Prostate gland (tissue), 2 donors: ENCODE measurements around the gene SLC27A2. TPM values are rescaled to one million over a fixed set of nuclear protein-coding genes. Genes with fewer than 3 reads are reported as not detected.

Source experiments
- DNase-seq: peaks from one replicate; pipeline ENCODE4 v3.0.0-alpha.2; 2019; ENCODE audit warnings: low spot score
- H3K27ac ChIP-seq, 2 donors: fragments of 200-600 bp; sonication (generic); 2 replicates each; pipeline ENCODE4 v1.5.1; 2017 to 2019
- H3K27me3 ChIP-seq: fragments of 200-600 bp; sonication (generic); replicated peaks from 2 replicates; pipeline ENCODE4 v1.5.1; 2019; ENCODE audit not compliant: insufficient read depth
- H3K36me3 ChIP-seq, 2 donors: fragments of 200-600 bp; sonication (generic); 1 replicate in 1 of 2; 2 replicates in 1 of 2; pipeline versions ENCODE4 v1.5.1 to v1.8.1; 2017 to 2019
- H3K4me1 ChIP-seq: fragments of 200-600 bp; sonication (generic); replicated peaks from 2 replicates; pipeline ENCODE4 v1.5.1; 2019
- H3K4me3 ChIP-seq, 2 donors: fragments of 200-600 bp; sonication (generic); 2 replicates each; pipeline ENCODE4 v1.5.1; 2017 to 2019
- H3K9me3 ChIP-seq: fragments of 200-600 bp; sonication (generic); 2 replicates; pipeline ENCODE4 v1.5.1; 2017
- POLR2A ChIP-seq: fragments of 450-650 bp; IDR thresholded peaks from one replicate; pipeline ENCODE4 v1.6.1; 2016; ENCODE audit warnings: antibody characterized with exemption, mild to moderate bottlenecking
- POLR2AphosphoS5 ChIP-seq: sonication (generic); formaldehyde crosslinking; IDR thresholded peaks from one replicate; pipeline ENCODE4 v1.6.1; 2017; ENCODE audit warnings: antibody characterized with exemption
- WGBS: methylation state at CpG from one replicate; pipeline ENCODE4 v1.1.5; 2018; 5-methylcytosine and 5-hydroxymethylcytosine counted together
- intact Hi-C: fragments of 100-400 bp; cut with DNase I; formaldehyde crosslinking; loops from one replicate; pipeline ENCODE4 v1.14.2; 2022
- total RNA-seq, 2 donors: library from RNA; depleted of rRNA; stranded (reverse); fragments of >200 nt; gene quantifications; one replicate each; pipeline ENCODE4 v1.1.0, GENCODE V29; 2016
- TF ChIP-seq, protein P1 (sequence below), 4 experiments: fragments of 200-600 bp in 2 of 4; fragments of 450-650 bp in 2 of 4; sonication (generic) in 2 of 4; IDR thresholded peaks; 1 replicate in 3 of 4; 2 replicates in 1 of 4; pipeline ENCODE4 v1.5.1; 2016 to 2019; ENCODE audit warnings: antibody characterized with exemption in 4 of 4, mild to moderate bottlenecking in 2 of 4, moderate library complexity in 2 of 4

SLC27A2 gene
- total RNA-seq, 2 donors from 2014 or later, result 4.7 to 22.0 TPM

DNA sequence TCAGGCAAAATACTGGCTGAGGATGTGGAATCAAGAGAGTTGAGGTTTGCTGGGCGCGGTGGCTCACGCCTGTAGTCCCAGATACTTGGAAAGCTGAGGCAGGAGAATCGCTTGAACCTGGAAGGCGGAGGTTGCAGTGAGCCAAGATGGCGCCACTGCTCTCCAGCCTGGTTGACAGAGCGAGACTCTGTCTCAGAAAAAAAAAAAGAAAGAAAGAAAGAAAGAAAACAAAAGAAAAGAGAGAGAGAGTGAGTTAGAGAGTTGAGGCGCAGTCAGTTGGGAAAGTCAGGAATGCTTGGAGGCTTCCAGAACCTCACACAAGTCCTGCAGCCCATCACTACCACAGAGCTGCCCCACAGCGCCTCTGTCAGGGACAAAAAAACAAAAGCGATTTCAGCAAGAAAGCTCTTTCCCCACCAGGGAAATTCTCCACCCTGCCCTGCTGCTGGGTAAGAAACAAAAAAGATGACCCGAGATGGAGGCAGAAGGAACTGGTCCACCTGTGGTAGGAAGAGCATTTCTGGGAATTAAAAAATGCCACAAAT, 69.7 kb downstream of the SLC27A2 start:
- intact Hi-C loops, result no loop called here
- TF ChIP-seq, protein P1, sequence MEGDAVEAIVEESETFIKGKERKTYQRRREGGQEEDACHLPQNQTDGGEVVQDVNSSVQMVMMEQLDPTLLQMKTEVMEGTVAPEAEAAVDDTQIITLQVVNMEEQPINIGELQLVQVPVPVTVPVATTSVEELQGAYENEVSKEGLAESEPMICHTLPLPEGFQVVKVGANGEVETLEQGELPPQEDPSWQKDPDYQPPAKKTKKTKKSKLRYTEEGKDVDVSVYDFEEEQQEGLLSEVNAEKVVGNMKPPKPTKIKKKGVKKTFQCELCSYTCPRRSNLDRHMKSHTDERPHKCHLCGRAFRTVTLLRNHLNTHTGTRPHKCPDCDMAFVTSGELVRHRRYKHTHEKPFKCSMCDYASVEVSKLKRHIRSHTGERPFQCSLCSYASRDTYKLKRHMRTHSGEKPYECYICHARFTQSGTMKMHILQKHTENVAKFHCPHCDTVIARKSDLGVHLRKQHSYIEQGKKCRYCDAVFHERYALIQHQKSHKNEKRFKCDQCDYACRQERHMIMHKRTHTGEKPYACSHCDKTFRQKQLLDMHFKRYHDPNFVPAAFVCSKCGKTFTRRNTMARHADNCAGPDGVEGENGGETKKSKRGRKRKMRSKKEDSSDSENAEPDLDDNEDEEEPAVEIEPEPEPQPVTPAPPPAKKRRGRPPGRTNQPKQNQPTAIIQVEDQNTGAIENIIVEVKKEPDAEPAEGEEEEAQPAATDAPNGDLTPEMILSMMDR (IDR thresholded peaks at IDR 0.05), result no peak
- TF ChIP-seq POLR2AphosphoS5, result no peak
- no peaks in the 10 kb centered on the region for H3K27me3 ChIP-seq
- H3K36me3 ChIP-seq, result no peaks in the 10 kb centered on the region
- 91% methylated on average over 11 of the region's 11 CpGs for WGBS
- DNase-seq, result no peak
- H3K27ac ChIP-seq, result no peak overlapping the region
- H3K4me1 ChIP-seq, result no peaks in the 10 kb centered on the region
- no peak overlapping the region for H3K4me3 ChIP-seq
- H3K9me3 ChIP-seq, result no peaks in the 10 kb centered on the region

DNA sequence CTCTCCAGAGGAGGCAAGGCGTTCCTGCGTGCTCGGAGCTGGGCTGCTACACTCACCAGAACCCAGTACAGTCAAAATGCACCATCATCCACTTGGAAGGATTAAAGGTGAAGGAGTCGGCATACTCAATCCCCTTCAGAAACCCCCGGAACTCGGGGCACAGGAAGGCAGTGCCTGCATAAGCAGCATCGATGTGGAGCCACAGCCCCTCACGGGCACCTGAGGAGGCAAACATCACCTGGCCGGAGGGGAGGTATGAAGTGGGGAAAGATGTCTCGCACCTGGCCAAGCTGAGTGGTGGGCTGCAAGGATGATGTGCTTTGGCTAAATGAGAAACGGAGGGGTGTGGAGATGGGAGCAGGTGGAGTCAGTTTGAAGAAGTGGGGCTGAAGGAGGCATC, 70.6 kb downstream of the SLC27A2 start:
- intact Hi-C loops, result no loop called here
- 93% methylated on average over 11 of the region's 11 CpGs for WGBS
- H3K27me3 ChIP-seq, result no peaks in the 10 kb centered on the region
- DNase-seq, result no peak
- H3K36me3 ChIP-seq, result no peaks in the 10 kb centered on the region
- no peaks in the 10 kb centered on the region for H3K4me1 ChIP-seq
- H3K4me3 ChIP-seq, result no peak overlapping the region
- H3K9me3 ChIP-seq, result no peaks in the 10 kb centered on the region
- no peak overlapping the region for H3K27ac ChIP-seq
- TF ChIP-seq POLR2A, result no peak
- TF ChIP-seq, protein P1 (IDR thresholded peaks at IDR 0.05), result no peak
- TF ChIP-seq POLR2AphosphoS5, result no peak

DNA sequence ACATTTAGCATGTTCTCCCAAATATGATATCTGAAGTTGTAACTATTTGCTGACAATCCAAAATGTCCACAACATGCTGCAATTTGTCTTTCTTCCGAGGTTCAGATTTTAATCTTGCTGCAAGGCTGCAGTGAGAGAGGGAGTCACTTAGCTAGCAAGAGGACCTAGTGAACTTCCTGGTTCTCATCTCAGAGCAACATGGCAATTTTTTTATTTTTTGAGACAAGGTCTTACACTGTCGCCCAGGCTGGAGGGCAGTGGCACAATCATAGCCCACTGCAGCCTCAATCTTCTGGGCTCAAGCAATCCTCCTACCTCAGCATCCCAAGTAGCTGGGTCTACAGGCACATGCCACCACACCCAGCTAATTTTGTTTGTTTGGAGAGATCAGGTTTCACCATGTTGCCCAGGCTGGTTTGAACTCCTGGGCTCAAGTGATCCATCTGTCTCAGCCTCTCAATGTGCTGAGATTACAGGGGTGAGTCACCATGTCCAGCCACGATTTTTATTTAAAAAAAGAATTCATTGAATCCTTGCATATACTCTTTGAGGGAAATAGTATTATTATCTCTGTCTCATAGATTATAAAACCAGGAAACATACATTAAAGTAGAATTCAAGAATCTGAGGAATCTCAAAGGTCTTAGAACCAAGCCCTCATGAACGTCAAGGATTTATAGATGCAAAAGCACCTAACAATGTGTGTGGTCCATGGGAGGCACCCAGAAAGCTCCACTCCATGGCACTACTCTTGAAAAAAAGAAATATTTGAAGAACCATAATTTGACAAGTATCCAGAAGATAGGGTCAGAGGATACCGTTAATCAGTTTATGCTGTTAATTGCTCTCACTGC, 74.4 kb downstream of the SLC27A2 start:
- no peak for DNase-seq
- H3K27ac ChIP-seq, result no peak overlapping the region
- TF ChIP-seq, protein P1 (IDR thresholded peaks at IDR 0.05), result no peak
- TF ChIP-seq POLR2A (no peak), POLR2AphosphoS5 (no peak)
- H3K27me3 ChIP-seq, result no peaks in the 10 kb centered on the region
- no peaks in the 10 kb centered on the region for H3K9me3 ChIP-seq
- H3K4me3 ChIP-seq, result no peak overlapping the region
- no peaks in the 10 kb centered on the region for H3K4me1 ChIP-seq
- intact Hi-C loops, result no loop called here
- WGBS, result 45% methylated on average over 5 of the region's 5 CpGs
- no peaks in the 10 kb centered on the region for H3K36me3 ChIP-seq

DNA sequence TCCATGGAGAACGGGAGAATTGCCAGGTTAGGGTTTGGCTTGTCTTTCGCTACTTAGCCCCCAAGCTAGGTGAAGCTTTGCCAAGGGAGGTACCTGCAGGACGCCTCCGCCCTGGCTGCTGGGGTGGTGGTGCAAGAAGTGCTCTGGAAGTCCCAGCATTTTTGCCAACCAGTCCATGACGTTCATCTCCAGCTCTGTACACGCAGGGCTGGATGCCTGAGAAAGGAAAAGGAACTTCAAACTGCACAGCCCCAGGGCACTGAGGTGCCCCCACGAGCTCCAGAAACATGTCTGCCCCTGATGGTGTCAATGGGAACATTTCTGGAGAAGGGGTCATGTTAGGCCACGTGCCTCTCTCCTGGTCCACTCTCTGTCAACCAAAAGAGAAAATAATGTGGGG, 75.3 kb downstream of the SLC27A2 start:
- TF ChIP-seq POLR2A, result no peak
- TF ChIP-seq, protein P1 (IDR thresholded peaks at IDR 0.05), result no peak
- no peak for TF ChIP-seq POLR2AphosphoS5
- Histone ChIP-seq H3K4me3 (no peak overlapping the region), H3K36me3 (no peaks in the 10 kb centered on the region), H3K27me3 (no peaks in the 10 kb centered on the region), H3K4me1 (no peaks in the 10 kb centered on the region), H3K9me3 (no peaks in the 10 kb centered on the region), H3K27ac (no peak overlapping the region)
- DNase-seq, result no peak
- WGBS, result 83% methylated on average over 8 of the region's 8 CpGs
- intact Hi-C loops, result no loop called here

DNA sequence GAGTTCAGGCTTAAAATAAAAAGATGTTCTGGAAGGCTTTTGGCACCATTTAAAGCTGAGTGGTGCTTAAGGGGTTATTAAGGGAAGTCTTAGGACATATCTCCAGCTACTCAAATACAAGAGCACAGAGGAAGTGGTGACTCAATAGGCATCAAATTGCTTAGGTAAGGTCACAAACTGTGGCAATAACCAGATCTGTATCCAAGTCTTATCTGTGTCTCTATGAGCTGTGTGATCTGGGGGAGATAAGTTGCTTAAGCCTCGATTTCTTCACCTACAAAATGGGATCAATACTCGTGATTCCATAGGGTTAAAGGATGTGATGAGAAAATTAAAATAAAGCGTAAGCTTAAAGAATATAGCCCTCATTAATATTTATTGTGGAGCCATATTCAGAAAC, 75.9 kb downstream of the SLC27A2 start:
- Histone ChIP-seq H3K36me3 (no peaks in the 10 kb centered on the region), H3K27me3 (no peaks in the 10 kb centered on the region), H3K4me1 (no peaks in the 10 kb centered on the region), H3K9me3 (no peaks in the 10 kb centered on the region), H3K4me3 (no peak overlapping the region), H3K27ac (no peak overlapping the region)
- no peak for DNase-seq
- intact Hi-C loops, result no loop called here
- TF ChIP-seq POLR2A (no peak), POLR2AphosphoS5 (no peak)
- TF ChIP-seq, protein P1 (IDR thresholded peaks at IDR 0.05), result no peak
- 94% methylated on average over 3 of the region's 3 CpGs for WGBS
